Measurements from ENCODE around the gene ICAM1. TPM values are rescaled to one million over a fixed set of nuclear protein-coding genes. Genes with fewer than 3 reads are reported as not detected.

Gene ICAM1
- total RNA-seq, 2 experiments from 2014 or later = 45.2 to 46.4 TPM

- Mint-ChIP-seq H3K4me1 (ENCODE audit: low read depth) (peaks cover 17% of the 10 kb centered on the region), H3K36me3 (peaks cover 23% of the 10 kb centered on the region), H3K9me3 (no peaks in the 10 kb centered on the region), H3K4me3 (no peak overlapping the region), H3K27me3 (no peaks in the 10 kb centered on the region), H3K27ac (no peak overlapping the region)
- intact Hi-C loops (cut with micrococcal nuclease) = no loop called here
- no peak for DNase-seq
- ChIA-PET CTCF (interaction anchor here (0.6 to 1.1 kb wide), 2 partner anchors 29 to 32 kb away, joined by 3 read pairs; partner anchors contain the start of genes ICAM4 and ICAM5), POLR2A (no interaction called here)
Measured at GRCh38 chr19:10318807-10319682, 48.1 kb downstream of the ICAM1 start.

- DNase-seq = no peak
- ChIA-PET POLR2A (interaction anchor here (0.7 kb wide), 1 partner anchor 53 kb away, joined by 4 read pairs; no protein-coding TSS in a partner anchor), CTCF (interaction anchor here (1.6 kb wide), 1 partner anchor 62 kb away, joined by 4 read pairs; no protein-coding TSS in a partner anchor)
- H3K4me1 Mint-ChIP-seq (ENCODE audit: low read depth) = peaks cover 6% of the 10 kb centered on the region
- H3K36me3 Mint-ChIP-seq = peaks cover 25% of the 10 kb centered on the region
- H3K4me3 Mint-ChIP-seq = no peak overlapping the region
- H3K27me3 Mint-ChIP-seq = no peaks in the 10 kb centered on the region
- no peaks in the 10 kb centered on the region for H3K9me3 Mint-ChIP-seq
- H3K27ac Mint-ChIP-seq = no peak overlapping the region
- intact Hi-C loops (cut with micrococcal nuclease) = no loop called here
Measured at GRCh38 chr19:10320602-10321416, 49.9 kb downstream of the ICAM1 start.

- CTCF ChIA-PET = interaction anchor here (1.6 kb wide), 1 partner anchor 62 kb away, joined by 4 read pairs; no protein-coding TSS in a partner anchor
- no peak overlapping the region for H3K4me3 Mint-ChIP-seq
- no peaks in the 10 kb centered on the region for H3K9me3 Mint-ChIP-seq
- peaks cover 21% of the 10 kb centered on the region for H3K36me3 Mint-ChIP-seq
- H3K27me3 Mint-ChIP-seq = no peaks in the 10 kb centered on the region
- POLR2A ChIA-PET = no interaction called here
- H3K27ac Mint-ChIP-seq = no peak overlapping the region
- peaks cover under 1% of the 10 kb centered on the region for H3K4me1 Mint-ChIP-seq (ENCODE audit: low read depth)
- intact Hi-C loops (cut with micrococcal nuclease) = no loop called here
- DNase-seq = no peak
Measured at GRCh38 chr19:10321417-10321797, 50.5 kb downstream of the ICAM1 start.

GRCh38 chr19:10321874-10322835 is 51.2 kb downstream of the ICAM1 start:
- ChIA-PET CTCF (interaction anchor here (1.4 to 1.6 kb wide), 2 partner anchors 63 to 66 kb away, joined by 4 read pairs; no protein-coding TSS in a partner anchor), POLR2A (no interaction called here)
- no peak for DNase-seq
- no peaks in the 10 kb centered on the region for H3K27me3 Mint-ChIP-seq
- H3K27ac Mint-ChIP-seq = no peak overlapping the region
- intact Hi-C loops (cut with micrococcal nuclease) = no loop called here
- H3K4me3 Mint-ChIP-seq = no peak overlapping the region
- peaks cover 22% of the 10 kb centered on the region for H3K36me3 Mint-ChIP-seq
- H3K9me3 Mint-ChIP-seq = no peaks in the 10 kb centered on the region
- H3K4me1 Mint-ChIP-seq (ENCODE audit: low read depth) = no peaks in the 10 kb centered on the region

GRCh38 chr19:10325732-10326131 is 54.8 kb downstream of the ICAM1 start:
- CTCF ChIA-PET = interaction anchor here (1.1 to 1.2 kb wide), 2 partner anchors 56 to 63 kb away, joined by 3 to 4 read pairs; no protein-coding TSS in a partner anchor
- intact Hi-C loops (cut with micrococcal nuclease) = no loop called here
- POLR2A ChIA-PET = no interaction called here
- no peak overlapping the region for H3K27ac Mint-ChIP-seq
- H3K9me3 Mint-ChIP-seq = no peaks in the 10 kb centered on the region
- H3K4me1 Mint-ChIP-seq (ENCODE audit: low read depth) = peaks cover 8% of the 10 kb centered on the region
- DNase-seq = no peak
- H3K27me3 Mint-ChIP-seq = no peaks in the 10 kb centered on the region
- no peak overlapping the region for H3K4me3 Mint-ChIP-seq
- peaks cover 32% of the 10 kb centered on the region for H3K36me3 Mint-ChIP-seq

GRCh38 chr19:10327793-10328192 is 56.9 kb downstream of the ICAM1 start:
- CTCF ChIA-PET = interaction anchor here (1.2 kb wide), 1 partner anchor 61 kb away, joined by 3 read pairs; no protein-coding TSS in a partner anchor
- intact Hi-C loops (cut with micrococcal nuclease) = no loop called here
- no peak for DNase-seq
- Mint-ChIP-seq H3K36me3 (peaks cover 34% of the 10 kb centered on the region), H3K4me3 (no peak overlapping the region), H3K4me1 (ENCODE audit: low read depth) (peaks cover 19% of the 10 kb centered on the region), H3K27ac (no peak overlapping the region), H3K9me3 (no peaks in the 10 kb centered on the region), H3K27me3 (no peaks in the 10 kb centered on the region)
- POLR2A ChIA-PET = no interaction called here

GRCh38 chr19:10328558-10329429 is 57.9 kb downstream of the ICAM1 start:
- peaks cover 25% of the 10 kb centered on the region for H3K4me1 Mint-ChIP-seq (ENCODE audit: low read depth)

GRCh38 chr19:10329555-10329954 is 58.6 kb downstream of the ICAM1 start:
- ChIA-PET POLR2A (interaction anchor here (0.6 kb wide), 1 partner anchor 45 kb away, joined by 4 read pairs; no protein-coding TSS in a partner anchor), CTCF (no interaction called here)
- DNase-seq = no peak
- Mint-ChIP-seq H3K9me3 (no peaks in the 10 kb centered on the region), H3K4me3 (no peak overlapping the region), H3K27me3 (no peaks in the 10 kb centered on the region), H3K4me1 (ENCODE audit: low read depth) (peaks cover 33% of the 10 kb centered on the region), H3K27ac (no peak overlapping the region), H3K36me3 (peaks cover 40% of the 10 kb centered on the region)
- intact Hi-C loops (cut with micrococcal nuclease) = no loop called here

More at GRCh38 chr19:10328558-10329429, 57.9 kb downstream of the ICAM1 start:
- no peak for DNase-seq
- POLR2A ChIA-PET = no interaction called here
- H3K9me3 Mint-ChIP-seq = no peaks in the 10 kb centered on the region
- no peak overlapping the region for H3K4me3 Mint-ChIP-seq
- intact Hi-C loops (cut with micrococcal nuclease) = no loop called here
- peaks cover 39% of the 10 kb centered on the region for H3K36me3 Mint-ChIP-seq
- no peak overlapping the region for H3K27ac Mint-ChIP-seq
- CTCF ChIA-PET = no interaction called here
- H3K27me3 Mint-ChIP-seq = no peaks in the 10 kb centered on the region

- peaks cover 36% of the 10 kb centered on the region for H3K4me1 Mint-ChIP-seq (ENCODE audit: low read depth)
- peaks cover 43% of the 10 kb centered on the region for H3K36me3 Mint-ChIP-seq
- no peaks in the 10 kb centered on the region for H3K9me3 Mint-ChIP-seq
- H3K4me3 Mint-ChIP-seq = peak overlapping the region; percentile 95
- POLR2A ChIA-PET = interaction anchor here (1.3 to 2.3 kb wide), 3 partner anchors 41 to 71 kb away, joined by 3 to 23 read pairs (median 4); partner anchors contain the start of genes CDC37 and ICAM1
- intact Hi-C loops (cut with micrococcal nuclease) = loop anchor here (2.0 to 10.0 kb wide), 2 partner anchors 16 to 138 kb away; partner anchors contain the start of genes DNMT1 and FDX2
- H3K27me3 Mint-ChIP-seq = no peaks in the 10 kb centered on the region
- peak overlapping the region; percentile 96 for H3K27ac Mint-ChIP-seq
- CTCF ChIA-PET = interaction anchor here (0.9 to 2.8 kb wide), 4 partner anchors 57 to 367 kb away, joined by 3 to 12 read pairs (median 8); no protein-coding TSS in a partner anchor
- DNase-seq = no peak
Measured at GRCh38 chr19:10332158-10332964, 61.4 kb downstream of the ICAM1 start.

Measured in activated CD4-positive, alpha-beta memory T cell treated with anti-CD3 and anti-CD28 coated beads for 36 hours (primary cell).